HL-60 (cell line): Measurements from ENCODE around the gene IFNAR2.

ENCODE experiments used
- CTCF ChIP-seq: IDR thresholded peaks from one replicate; pipeline ENCODE4 v1.5.1; 2011; ENCODE audit warnings: low read length, control low read depth, inconsistent platforms; ENCODE audit not compliant: insufficient read depth
- GABPA ChIP-seq: IDR thresholded peaks from 2 replicates; pipeline ENCODE4 v1.6.1; 2012; ENCODE audit warnings: low read depth
- POLR2AphosphoS5 ChIP-seq: IDR thresholded peaks from 2 replicates; pipeline ENCODE4 v1.6.1; 2012; ENCODE audit warnings: low read depth
- REST ChIP-seq: IDR thresholded peaks from 2 replicates; pipeline ENCODE4 v1.6.1; 2012; ENCODE audit warnings: low read depth; ENCODE audit not compliant: insufficient replicate concordance
- SPI1 ChIP-seq: IDR thresholded peaks from 2 replicates; pipeline ENCODE4 v1.6.1; 2012; ENCODE audit warnings: low read depth, mild to moderate bottlenecking, borderline replicate concordance

- TF ChIP-seq POLR2AphosphoS5 (no peak), REST (no peak), CTCF (no peak), GABPA (no peak), SPI1 (peak; percentile 70; the same call in 1 of the 2 replicates)
Observed at GRCh38 chr21:33205476-33205875, 24.3 kb upstream of the IFNAR2 start.
